ENCODE results near the gene CHIT1. TPM values are rescaled to one million over a fixed set of nuclear protein-coding genes. Genes with fewer than 3 reads are reported as not detected.

CHIT1 gene
- total RNA-seq, 4 donors from 2014 or later: 0.20 TPM; not detected in 3

GRCh38 chr1:203213126-203213525 lies 16.3 kb downstream of the CHIT1 start:
- peaks cover 3 to 8% of the 10 kb centered on the region in 2 donors for H3K4me1 ChIP-seq
- no peak for TF ChIP-seq CTCF (IDR thresholded peaks at IDR 0.05 in 4 of 5, conservative IDR thresholded peaks at IDR 0.05 in 1 of 5)
- TF ChIP-seq POLR2A (IDR thresholded peaks at IDR 0.05): no peak
- in situ Hi-C loops (cut with MboI; ENCODE audit: low sequenced_read_pairs in 4 of 4): loop anchor here in 3 of 4 donors (10.0 kb wide), 4 partner anchors 48 to 178 kb away; no protein-coding TSS in a partner anchor
- DNase-seq (no peak), ATAC-seq (no peak)
- no peaks in the 10 kb centered on the region for H3K9me3 ChIP-seq
- H3K27ac ChIP-seq: no peak overlapping the region
- intact Hi-C loops (cut with DNase I; ENCODE audit: low total_unique reads): no loop called here
- no peak overlapping the region for H3K4me3 ChIP-seq
- no peaks in the 10 kb centered on the region for H3K27me3 ChIP-seq
- H3K36me3 ChIP-seq: no peaks in the 10 kb centered on the region

GRCh38 chr1:203211812-203212211 lies 17.7 kb downstream of the CHIT1 start:
- Histone ChIP-seq H3K9me3 (no peaks in the 10 kb centered on the region), H3K4me1 (peaks cover 3 to 8% of the 10 kb centered on the region in 2 donors), H3K27me3 (no peaks in the 10 kb centered on the region), H3K36me3 (no peaks in the 10 kb centered on the region), H3K4me3 (no peak overlapping the region), H3K27ac (no peak overlapping the region)
- no peak for TF ChIP-seq CTCF (IDR thresholded peaks at IDR 0.05 in 4 of 5, conservative IDR thresholded peaks at IDR 0.05 in 1 of 5)
- no peak for TF ChIP-seq POLR2A (IDR thresholded peaks at IDR 0.05)
- intact Hi-C loops (cut with DNase I; ENCODE audit: low total_unique reads) (no loop called here), in situ Hi-C loops (cut with MboI; ENCODE audit: low sequenced_read_pairs in 4 of 4) (loop anchor here in 3 of 4 donors (10.0 kb wide), 4 partner anchors 47 to 177 kb away; no protein-coding TSS in a partner anchor)
- ATAC-seq: no peak
- no peak for DNase-seq

GRCh38 chr1:203210988-203211387 lies 18.5 kb downstream of the CHIT1 start:
- Histone ChIP-seq H3K4me1 (peaks cover 0 to 2% of the 10 kb centered on the region in 2 donors), H3K4me3 (no peak overlapping the region), H3K27me3 (no peaks in the 10 kb centered on the region), H3K9me3 (no peaks in the 10 kb centered on the region), H3K36me3 (no peaks in the 10 kb centered on the region), H3K27ac (no peak overlapping the region)
- in situ Hi-C loops (cut with MboI; ENCODE audit: low sequenced_read_pairs in 4 of 4) (loop anchor here in 3 of 4 donors (10.0 kb wide), 4 partner anchors 46 to 176 kb away; no protein-coding TSS in a partner anchor), intact Hi-C loops (cut with DNase I; ENCODE audit: low total_unique reads) (no loop called here)
- DNase-seq: no peak
- TF ChIP-seq CTCF (IDR thresholded peaks at IDR 0.05 in 4 of 5, conservative IDR thresholded peaks at IDR 0.05 in 1 of 5) (no peak), POLR2A (IDR thresholded peaks at IDR 0.05) (no peak)
- ATAC-seq: no peak

- in situ Hi-C loops (cut with MboI; ENCODE audit: low sequenced_read_pairs in 4 of 4) (loop anchor here in 3 of 4 donors (10.0 kb wide), 4 partner anchors 46 to 176 kb away; no protein-coding TSS in a partner anchor), intact Hi-C loops (cut with DNase I; ENCODE audit: low total_unique reads) (no loop called here)
- ATAC-seq (no peak), DNase-seq (no peak)
- no peaks in the 10 kb centered on the region for H3K27me3 ChIP-seq
- no peak overlapping the region for H3K4me3 ChIP-seq
- H3K27ac ChIP-seq: no peak overlapping the region
- no peaks in the 10 kb centered on the region for H3K36me3 ChIP-seq
- no peak for TF ChIP-seq CTCF (IDR thresholded peaks at IDR 0.05 in 4 of 5, conservative IDR thresholded peaks at IDR 0.05 in 1 of 5)
- no peak for TF ChIP-seq POLR2A (IDR thresholded peaks at IDR 0.05)
- no peaks in the 10 kb centered on the region for H3K9me3 ChIP-seq
- no peaks in the 10 kb centered on the region for H3K4me1 ChIP-seq
These were observed 19.1 kb downstream of the CHIT1 start for GRCh38 chr1:203210350-203210749.

- in situ Hi-C loops (cut with MboI; ENCODE audit: low sequenced_read_pairs in 4 of 4) (loop anchor here in 1 of 4 donors (10.0 kb wide), 1 partner anchor 173 kb away; no protein-coding TSS in a partner anchor), intact Hi-C loops (cut with DNase I; ENCODE audit: low total_unique reads) (no loop called here)
- Histone ChIP-seq H3K4me3 (no peak overlapping the region), H3K36me3 (no peaks in the 10 kb centered on the region), H3K4me1 (peaks cover 0 to under 1% of the 10 kb centered on the region in 2 donors), H3K27ac (no peak overlapping the region), H3K9me3 (no peaks in the 10 kb centered on the region), H3K27me3 (no peaks in the 10 kb centered on the region)
- no peak for DNase-seq
- TF ChIP-seq POLR2A (IDR thresholded peaks at IDR 0.05): no peak
- no peak for TF ChIP-seq CTCF (IDR thresholded peaks at IDR 0.05 in 4 of 5, conservative IDR thresholded peaks at IDR 0.05 in 1 of 5)
- ATAC-seq: no peak
These were observed 21.3 kb downstream of the CHIT1 start for GRCh38 chr1:203208181-203208580.
